ENCODE data around the gene NUP42.

GRCh38 chr7:23242321-23242720 is 60.5 kb downstream of the NUP42 start:
- no peak for TF ChIP-seq CTCF (IDR thresholded peaks at IDR 0.05)
- no peak for TF ChIP-seq POLR2A (IDR thresholded peaks at IDR 0.05)

Data from lower leg skin (tissue), 3 donors.